ENCODE measurements around the gene NPAS3. TPM values are rescaled to one million over a fixed set of nuclear protein-coding genes. Genes with fewer than 3 reads are reported as not detected.

NPAS3 gene
- total RNA-seq, 4 donors from 2014 or later, result 0.51 to 15.2 (median 6.6) TPM

DNA sequence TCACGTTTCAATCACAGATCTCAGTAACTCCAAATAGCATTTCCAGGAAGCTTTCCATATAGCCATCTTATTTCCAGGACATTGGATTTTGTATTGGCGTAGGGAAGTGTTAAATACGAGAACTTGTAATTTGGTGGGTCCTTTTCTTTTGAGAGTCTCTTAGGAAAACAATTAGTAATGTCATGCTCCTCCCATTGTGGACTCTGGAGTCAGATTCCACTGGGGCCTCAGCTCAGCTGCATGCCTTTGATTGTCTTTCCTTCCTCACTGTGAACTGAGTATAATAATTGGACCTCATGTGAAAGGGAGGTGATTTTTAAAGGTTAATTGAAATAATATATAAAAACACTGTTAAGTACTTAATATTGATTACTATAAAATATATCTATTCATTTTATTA is 462.6 kb downstream of the NPAS3 start:
- Histone ChIP-seq H3K36me3 (no peaks in the 10 kb centered on the region), H3K27me3 (no peaks in the 10 kb centered on the region), H3K27ac (no peak overlapping the region), H3K4me1 (no peaks in the 10 kb centered on the region), H3K9me3 (no peaks in the 10 kb centered on the region), H3K4me3 (no peak overlapping the region)
- no peak for DNase-seq
- TF ChIP-seq POLR2A (IDR thresholded peaks at IDR 0.05), result no peak
- TF ChIP-seq, protein P1, sequence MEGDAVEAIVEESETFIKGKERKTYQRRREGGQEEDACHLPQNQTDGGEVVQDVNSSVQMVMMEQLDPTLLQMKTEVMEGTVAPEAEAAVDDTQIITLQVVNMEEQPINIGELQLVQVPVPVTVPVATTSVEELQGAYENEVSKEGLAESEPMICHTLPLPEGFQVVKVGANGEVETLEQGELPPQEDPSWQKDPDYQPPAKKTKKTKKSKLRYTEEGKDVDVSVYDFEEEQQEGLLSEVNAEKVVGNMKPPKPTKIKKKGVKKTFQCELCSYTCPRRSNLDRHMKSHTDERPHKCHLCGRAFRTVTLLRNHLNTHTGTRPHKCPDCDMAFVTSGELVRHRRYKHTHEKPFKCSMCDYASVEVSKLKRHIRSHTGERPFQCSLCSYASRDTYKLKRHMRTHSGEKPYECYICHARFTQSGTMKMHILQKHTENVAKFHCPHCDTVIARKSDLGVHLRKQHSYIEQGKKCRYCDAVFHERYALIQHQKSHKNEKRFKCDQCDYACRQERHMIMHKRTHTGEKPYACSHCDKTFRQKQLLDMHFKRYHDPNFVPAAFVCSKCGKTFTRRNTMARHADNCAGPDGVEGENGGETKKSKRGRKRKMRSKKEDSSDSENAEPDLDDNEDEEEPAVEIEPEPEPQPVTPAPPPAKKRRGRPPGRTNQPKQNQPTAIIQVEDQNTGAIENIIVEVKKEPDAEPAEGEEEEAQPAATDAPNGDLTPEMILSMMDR (IDR thresholded peaks at IDR 0.05), result no peak
- intact Hi-C loops (cut with DNase I; ENCODE audit: low total_unique reads), result no loop called here

DNA sequence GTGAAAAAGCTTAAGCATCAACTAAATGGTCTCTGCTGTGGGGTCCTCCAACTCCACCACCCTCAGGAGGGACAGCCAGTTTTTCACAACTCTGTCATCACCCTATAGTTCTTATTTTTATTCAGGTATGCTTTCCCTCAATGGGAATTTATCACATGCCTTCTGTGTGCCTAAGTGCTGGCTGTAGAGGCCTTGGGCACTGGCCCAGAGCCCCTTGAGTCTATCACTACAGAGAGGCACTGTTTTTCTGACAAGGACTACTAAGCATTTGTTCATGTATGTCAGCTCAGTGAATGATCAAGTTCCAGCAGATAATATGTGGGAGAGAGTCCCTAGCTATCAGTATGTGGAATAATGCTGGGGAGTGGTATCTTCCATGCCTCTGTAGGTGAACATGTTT is 463.9 kb downstream of the NPAS3 start:
- H3K4me1 ChIP-seq, result no peaks in the 10 kb centered on the region
- TF ChIP-seq, protein P1 (IDR thresholded peaks at IDR 0.05), result no peak
- TF ChIP-seq POLR2A (IDR thresholded peaks at IDR 0.05), result no peak
- no peak overlapping the region for H3K27ac ChIP-seq
- no peaks in the 10 kb centered on the region for H3K27me3 ChIP-seq
- H3K9me3 ChIP-seq, result no peaks in the 10 kb centered on the region
- no peak overlapping the region for H3K4me3 ChIP-seq
- DNase-seq, result no peak
- intact Hi-C loops (cut with DNase I; ENCODE audit: low total_unique reads), result no loop called here
- H3K36me3 ChIP-seq, result no peaks in the 10 kb centered on the region

DNA sequence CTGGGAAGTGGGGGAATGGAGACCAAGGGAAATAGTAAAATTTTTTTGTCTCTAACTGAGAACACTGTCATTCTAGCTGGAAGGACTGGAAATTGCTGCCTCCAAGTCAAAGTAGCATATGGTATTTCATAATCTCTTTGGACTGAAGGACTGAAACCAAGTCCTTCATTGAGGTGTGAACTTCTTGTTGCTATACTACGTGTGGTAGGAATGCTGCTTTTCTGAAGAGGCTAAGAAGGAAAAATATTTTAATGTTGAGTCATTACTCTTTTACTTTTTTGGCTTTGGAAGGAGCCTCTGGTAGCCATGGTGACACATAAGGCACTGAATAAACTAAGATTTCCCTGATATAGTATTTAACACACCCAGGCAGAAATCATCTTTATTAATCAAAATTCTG is 465.4 kb downstream of the NPAS3 start:
- no peak overlapping the region for H3K4me3 ChIP-seq
- H3K27ac ChIP-seq, result no peak overlapping the region
- no peaks in the 10 kb centered on the region for H3K4me1 ChIP-seq
- intact Hi-C loops (cut with DNase I; ENCODE audit: low total_unique reads), result no loop called here
- no peaks in the 10 kb centered on the region for H3K36me3 ChIP-seq
- TF ChIP-seq, protein P1 (IDR thresholded peaks at IDR 0.05), result no peak
- TF ChIP-seq POLR2A (IDR thresholded peaks at IDR 0.05), result no peak
- no peaks in the 10 kb centered on the region for H3K9me3 ChIP-seq
- no peaks in the 10 kb centered on the region for H3K27me3 ChIP-seq
- no peak for DNase-seq

DNA sequence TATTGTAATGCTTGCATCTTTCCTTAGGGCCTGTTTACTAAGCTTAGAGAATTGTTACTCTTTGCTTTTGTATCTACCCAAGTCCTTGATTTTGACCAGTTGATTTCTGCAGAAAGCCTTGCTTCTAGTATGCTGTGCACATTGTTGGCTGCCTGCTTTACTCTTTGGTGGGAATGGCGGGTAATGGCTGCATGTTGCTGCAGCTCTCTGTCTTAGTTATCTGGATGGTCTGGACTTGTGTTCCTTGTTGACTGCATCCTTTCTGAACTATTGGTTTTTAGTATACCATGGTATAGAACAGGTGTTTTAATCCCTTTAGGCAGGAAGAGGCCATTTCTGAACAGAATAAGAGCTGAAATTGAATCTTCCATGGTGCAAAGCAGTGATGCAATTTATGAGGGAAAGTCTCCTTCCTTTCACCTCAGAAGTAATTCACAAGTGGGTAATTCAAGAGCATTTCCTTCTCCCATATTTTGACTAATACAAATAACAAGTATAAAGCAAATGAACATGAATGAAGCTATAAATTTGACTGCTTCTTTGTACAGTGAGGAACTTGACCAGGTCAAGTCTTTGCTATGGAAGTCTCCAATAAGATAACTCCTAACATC is 466.4 kb downstream of the NPAS3 start:
- no peak for TF ChIP-seq POLR2A (IDR thresholded peaks at IDR 0.05)
- TF ChIP-seq, protein P1 (IDR thresholded peaks at IDR 0.05), result no peak
- no peak for DNase-seq
- no peaks in the 10 kb centered on the region for H3K36me3 ChIP-seq
- H3K27ac ChIP-seq, result no peak overlapping the region
- no peak overlapping the region for H3K4me3 ChIP-seq
- no peaks in the 10 kb centered on the region for H3K9me3 ChIP-seq
- no peaks in the 10 kb centered on the region for H3K4me1 ChIP-seq
- no peaks in the 10 kb centered on the region for H3K27me3 ChIP-seq
- intact Hi-C loops (cut with DNase I; ENCODE audit: low total_unique reads), result no loop called here

DNA sequence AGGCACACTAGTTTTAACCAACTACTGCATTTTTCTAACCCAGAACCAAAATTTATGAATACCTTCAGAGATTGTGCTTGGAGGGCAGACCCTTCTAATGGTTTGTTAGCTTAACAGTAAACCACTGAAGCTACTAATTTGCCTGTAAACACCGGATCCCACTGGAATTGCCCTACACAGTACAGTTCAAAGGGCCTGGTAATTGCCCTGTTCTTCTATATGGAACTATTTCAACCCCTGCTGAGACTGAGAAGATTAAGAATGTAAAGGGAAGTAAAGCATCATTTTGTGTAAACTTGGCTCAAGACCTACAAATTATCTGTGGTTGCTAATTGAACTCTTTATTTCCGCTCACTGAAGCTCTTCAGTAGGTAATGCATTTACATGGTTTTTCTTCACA is 468.1 kb downstream of the NPAS3 start:
- no peak for TF ChIP-seq POLR2A (IDR thresholded peaks at IDR 0.05)
- TF ChIP-seq, protein P1 (IDR thresholded peaks at IDR 0.05), result no peak
- no peak overlapping the region for H3K27ac ChIP-seq
- no peaks in the 10 kb centered on the region for H3K27me3 ChIP-seq
- H3K9me3 ChIP-seq, result no peaks in the 10 kb centered on the region
- H3K4me1 ChIP-seq, result no peaks in the 10 kb centered on the region
- no peaks in the 10 kb centered on the region for H3K36me3 ChIP-seq
- no peak for DNase-seq
- H3K4me3 ChIP-seq, result no peak overlapping the region
- intact Hi-C loops (cut with DNase I; ENCODE audit: low total_unique reads), result no loop called here

Measured in uterus (tissue), 4 donors.